Panc1 (cell line): ENCODE measurements around the gene PARP8. TPM values are rescaled to one million over a fixed set of nuclear protein-coding genes. Genes with fewer than 3 reads are reported as not detected.

ENCODE experiments used
- ATAC-seq: fragments of 200-7000 bp; cut with Tn5 transposase; 2 replicates; pipeline ENCODE4 v1.9.1; 2020; ENCODE audit warnings: mild to moderate bottlenecking, moderate library complexity
- BruUV-seq: library from RNA; stranded (reverse); fragments of 400-500 nt; replicated peaks from 2 replicates; lab custom pipeline; 2021; lab: Mats Ljungman, UMichigan
- CTCF ChIA-PET: fragments of 300-600 bp; sonication (Branson Sonifier 250); formaldehyde crosslinking; loops from one replicate; lab custom pipeline; 2022; ENCODE audit warnings: antibody characterized with exemption; lab: Charles Lee
- POLR2A ChIA-PET: fragments of 300-600 bp; sonication (Branson Sonifier 250); formaldehyde crosslinking; loops from one replicate; lab custom pipeline; 2022; ENCODE audit warnings: antibody characterized with exemption; lab: Charles Lee
- DNase-seq: peaks from one replicate; pipeline ENCODE4 v3.0.0-alpha.2; 2010; ENCODE audit warnings: low read depth, low spot score
- H3K27ac ChIP-seq: 2 replicates; pipeline ENCODE4 v1.5.1; 2011; ENCODE audit warnings: mild to moderate bottlenecking, low read length, inconsistent platforms
- H3K27me3 ChIP-seq: fragments of 200-500 bp; sonication (Bioruptor generic); 2 replicates; pipeline ENCODE4 v1.6.0; 2014; ENCODE audit warnings: low read length, inconsistent platforms; ENCODE audit not compliant: control insufficient read depth, insufficient read depth
- H3K36me3 ChIP-seq: fragments of 200-500 bp; sonication (Bioruptor generic); 2 replicates; pipeline ENCODE4 v1.5.1; 2014; ENCODE audit warnings: inconsistent platforms, mild to moderate bottlenecking, low read length, moderate library complexity; ENCODE audit not compliant: control insufficient read depth, insufficient read depth
- H3K4me1 ChIP-seq: 2 replicates; pipeline ENCODE4 v1.5.1; 2011; ENCODE audit warnings: inconsistent platforms, mild to moderate bottlenecking, low read length, moderate library complexity; ENCODE audit not compliant: control insufficient read depth, insufficient read depth
- H3K4me3 ChIP-seq, 2 experiments: 2 replicates each; pipeline ENCODE4 v1.5.1; 2011 to 2012; ENCODE audit warnings: low read depth in 2 of 2, low read length in 2 of 2, mild to moderate bottlenecking in 2 of 2, inconsistent platforms in 1 of 2, moderate library complexity in 1 of 2
- H3K9me3 ChIP-seq: fragments of 200-500 bp; sonication (Bioruptor generic); 2 replicates; pipeline ENCODE4 v1.5.1; 2014; ENCODE audit warnings: low read depth, mild to moderate bottlenecking, inconsistent platforms, low read length, moderate library complexity; ENCODE audit not compliant: control insufficient read depth, insufficient read depth
- POLR2AphosphoS5 ChIP-seq: IDR thresholded peaks from 2 replicates; pipeline ENCODE4 v1.6.1; 2012; ENCODE audit warnings: mild to moderate bottlenecking, low read depth, low read length, moderate library complexity
- REST ChIP-seq, 2 experiments: IDR thresholded peaks; 2 replicates each; pipeline ENCODE4 v1.6.1; 2011 to 2012; ENCODE audit warnings: low read depth in 2 of 2, control low read depth in 1 of 2, low read length in 1 of 2, mild to moderate bottlenecking in 1 of 2, moderate library complexity in 1 of 2; ENCODE audit not compliant: insufficient read depth in 1 of 2
- SIN3A ChIP-seq: IDR thresholded peaks from 2 replicates; pipeline ENCODE4 v1.6.1; 2012; ENCODE audit warnings: low read depth, mild to moderate bottlenecking, low read length, moderate library complexity, borderline replicate concordance; ENCODE audit not compliant: insufficient read depth
- TCF7L2 ChIP-seq: IDR thresholded peaks from 2 replicates; pipeline ENCODE4 v1.6.1; 2011; ENCODE audit warnings: mild to moderate bottlenecking, low read depth, low read length, inconsistent platforms
- in situ Hi-C: cut with HindIII; loops from 2 replicates; pipeline ENCODE4 v1.10.0; 2016; ENCODE audit warnings: low sequenced_read_pairs, low pct_unique_long_range_greater_than_20kb
- intact Hi-C: fragments of 100-400 bp; cut with micrococcal nuclease; formaldehyde crosslinking; loops from one replicate; pipeline ENCODE4 v1.10.0; 2022; ENCODE audit not compliant: unreplicated experiment
- total RNA-seq: library from RNA; stranded (reverse); gene quantifications from one replicate; pipeline ENCODE4 v1.2.1, GENCODE V29; 2021; ENCODE audit not compliant: unreplicated experiment
- TF ChIP-seq, protein P1 (sequence below): fragments of 450-650 bp; IDR thresholded peaks from 2 replicates; pipeline ENCODE4 v1.5.1; 2017; ENCODE audit warnings: mild to moderate bottlenecking

Gene PARP8
- total RNA-seq, 1 experiment from 2014 or later, result 20.2 TPM

- Histone ChIP-seq H3K9me3 (no peaks in the 10 kb centered on the region), H3K36me3 (no peaks in the 10 kb centered on the region), H3K27me3 (no peaks in the 10 kb centered on the region), H3K4me3 (no peak overlapping the region), H3K4me1 (no peaks in the 10 kb centered on the region), H3K27ac (no peak overlapping the region)
- no peak for DNase-seq
- ATAC-seq, result no peak
- in situ Hi-C loops, result no loop called here
- POLR2A ChIA-PET, result no interaction called here
- CTCF ChIA-PET, result no interaction called here
- TF ChIP-seq POLR2AphosphoS5, result no peak
- TF ChIP-seq REST (IDR thresholded peaks at IDR 0.05; ENCODE audit: insufficient read depth in 1 of 2, low read depth in 2 of 2, low read length in 1 of 2), result no peak
- TF ChIP-seq TCF7L2, result no peak
- TF ChIP-seq SIN3A, result no peak
- TF ChIP-seq, protein P1, sequence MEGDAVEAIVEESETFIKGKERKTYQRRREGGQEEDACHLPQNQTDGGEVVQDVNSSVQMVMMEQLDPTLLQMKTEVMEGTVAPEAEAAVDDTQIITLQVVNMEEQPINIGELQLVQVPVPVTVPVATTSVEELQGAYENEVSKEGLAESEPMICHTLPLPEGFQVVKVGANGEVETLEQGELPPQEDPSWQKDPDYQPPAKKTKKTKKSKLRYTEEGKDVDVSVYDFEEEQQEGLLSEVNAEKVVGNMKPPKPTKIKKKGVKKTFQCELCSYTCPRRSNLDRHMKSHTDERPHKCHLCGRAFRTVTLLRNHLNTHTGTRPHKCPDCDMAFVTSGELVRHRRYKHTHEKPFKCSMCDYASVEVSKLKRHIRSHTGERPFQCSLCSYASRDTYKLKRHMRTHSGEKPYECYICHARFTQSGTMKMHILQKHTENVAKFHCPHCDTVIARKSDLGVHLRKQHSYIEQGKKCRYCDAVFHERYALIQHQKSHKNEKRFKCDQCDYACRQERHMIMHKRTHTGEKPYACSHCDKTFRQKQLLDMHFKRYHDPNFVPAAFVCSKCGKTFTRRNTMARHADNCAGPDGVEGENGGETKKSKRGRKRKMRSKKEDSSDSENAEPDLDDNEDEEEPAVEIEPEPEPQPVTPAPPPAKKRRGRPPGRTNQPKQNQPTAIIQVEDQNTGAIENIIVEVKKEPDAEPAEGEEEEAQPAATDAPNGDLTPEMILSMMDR, result no peak
- intact Hi-C loops, result no loop called here
- no TSS peak for BruUV-seq
These were observed 31.3 kb downstream of the PARP8 start for GRCh38 chr5:50697739-50698138.

DNA sequence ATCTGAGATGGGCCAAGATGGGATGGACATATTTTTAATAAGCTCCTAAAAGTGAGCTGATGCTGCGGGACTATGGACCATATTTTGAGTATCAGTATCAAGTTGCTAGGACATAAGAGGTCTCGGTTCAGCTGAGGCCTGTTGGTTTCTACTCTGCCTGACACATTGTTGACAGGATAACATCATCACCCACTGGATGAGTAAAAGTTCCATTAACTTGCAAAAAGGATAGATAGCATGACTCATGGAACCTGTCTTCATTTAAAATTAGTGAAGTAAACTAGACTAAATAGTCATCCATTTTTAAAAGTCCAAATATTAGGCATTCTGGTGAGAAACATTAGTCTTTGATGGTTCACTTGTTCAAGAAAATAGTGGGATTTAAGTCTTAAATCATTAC is 33.3 kb downstream of the PARP8 start:
- no peak for TF ChIP-seq TCF7L2
- CTCF ChIA-PET, result no interaction called here
- Histone ChIP-seq H3K9me3 (no peaks in the 10 kb centered on the region), H3K27ac (no peak overlapping the region), H3K27me3 (no peaks in the 10 kb centered on the region), H3K4me3 (no peak overlapping the region), H3K4me1 (no peaks in the 10 kb centered on the region), H3K36me3 (no peaks in the 10 kb centered on the region)
- POLR2A ChIA-PET, result no interaction called here
- DNase-seq (no peak), ATAC-seq (no peak)
- intact Hi-C loops (no loop called here), in situ Hi-C loops (no loop called here)
- no TSS peak for BruUV-seq

GRCh38 chr5:50700706-50701105 is 34.3 kb downstream of the PARP8 start:
- Histone ChIP-seq H3K4me3 (no peak overlapping the region), H3K4me1 (no peaks in the 10 kb centered on the region), H3K27ac (no peak overlapping the region), H3K36me3 (no peaks in the 10 kb centered on the region), H3K27me3 (no peaks in the 10 kb centered on the region), H3K9me3 (no peaks in the 10 kb centered on the region)
- intact Hi-C loops, result no loop called here
- in situ Hi-C loops, result no loop called here
- POLR2A ChIA-PET, result no interaction called here
- DNase-seq, result no peak
- no TSS peak for BruUV-seq
- ATAC-seq, result no peak
- TF ChIP-seq SIN3A (no peak), REST (IDR thresholded peaks at IDR 0.05; ENCODE audit: insufficient read depth in 1 of 2, low read depth in 2 of 2, low read length in 1 of 2) (no peak), POLR2AphosphoS5 (no peak), TCF7L2 (no peak)
- TF ChIP-seq, protein P1, result no peak
- CTCF ChIA-PET, result no interaction called here
